IMR-90 (cell line): ENCODE results near the gene CA6. TPM values are rescaled to one million over a fixed set of nuclear protein-coding genes. Genes with fewer than 3 reads are reported as not detected.

Source experiments
- ATAC-seq: fragments of 200-7000 bp; cut with Tn5 transposase; 2 replicates; pipeline ENCODE4 v1.9.1; 2020; ENCODE audit warnings: low read depth, mild to moderate bottlenecking, moderate library complexity
- BruUV-seq: library from RNA; stranded (reverse); fragments of 400-500 nt; replicated peaks from 2 replicates; lab custom pipeline; 2021; lab: Mats Ljungman, UMichigan
- CTCF ChIA-PET: fragments of 300-600 bp; formaldehyde crosslinking; extraction: SDS; loops from one replicate; lab custom pipeline; 2021; ENCODE audit warnings: antibody characterized with exemption; lab: Yijun Ruan, JAX
- POLR2A ChIA-PET: fragments of 300-600 bp; sonication (Branson Sonifier 250); formaldehyde crosslinking; loops from one replicate; lab custom pipeline; 2022; ENCODE audit warnings: antibody characterized with exemption; ENCODE audit not compliant: unreplicated experiment; lab: Charles Lee
- DNase-seq: peaks from one replicate; pipeline ENCODE4 v3.0.0; 2013
- H2AFZ ChIP-seq: replicated peaks from 2 replicates; pipeline ENCODE3; 2013; ENCODE audit warnings: low read length, mild to moderate bottlenecking; ENCODE audit not compliant: poor library complexity
- H2AK5ac ChIP-seq: 2 replicates; pipeline ENCODE4 v1.6.1; 2013; ENCODE audit warnings: low read depth, low read length, inconsistent platforms
- H2AK9ac ChIP-seq: replicated peaks from 2 replicates; pipeline ENCODE3; 2013; ENCODE audit warnings: mild to moderate bottlenecking, low read depth, low read length, moderate library complexity; ENCODE audit not compliant: poor library complexity
- H2BK120ac ChIP-seq: 2 replicates; pipeline ENCODE4 v1.6.1; 2013; ENCODE audit warnings: low read depth, low read length, inconsistent platforms
- H2BK15ac ChIP-seq: 3 replicates; pipeline ENCODE4 v1.6.1; 2013; ENCODE audit warnings: low read depth, low read length, inconsistent platforms
- H2BK20ac ChIP-seq: 2 replicates; pipeline ENCODE4 v1.6.1; 2013; ENCODE audit warnings: low read depth, mild to moderate bottlenecking, inconsistent platforms, low read length, moderate library complexity
- H2BK5ac ChIP-seq: 2 replicates; pipeline ENCODE4 v1.6.1; 2013; ENCODE audit warnings: mild to moderate bottlenecking, low read depth, low read length, inconsistent platforms; ENCODE audit not compliant: poor library complexity, severe bottlenecking
- H3K14ac ChIP-seq: replicated peaks from 2 replicates; pipeline ENCODE4 v1.6.1; 2013; ENCODE audit warnings: low read depth, low read length, inconsistent platforms
- H3K18ac ChIP-seq: 2 replicates; pipeline ENCODE4 v1.6.1; 2013; ENCODE audit warnings: low read depth, low read length, control low read depth
- H3K23ac ChIP-seq: 2 replicates; pipeline ENCODE4 v1.6.1; 2013; ENCODE audit warnings: low read depth, low read length, inconsistent platforms
- H3K27ac ChIP-seq: 2 replicates; pipeline ENCODE4 v1.5.1; 2013; ENCODE audit warnings: mild to moderate bottlenecking, control low read depth, low read length; ENCODE audit not compliant: insufficient read depth
- H3K27me3 ChIP-seq: 2 replicates; pipeline ENCODE4 v1.6.1; 2013; ENCODE audit warnings: low read length; ENCODE audit not compliant: control insufficient read depth, insufficient read depth
- H3K36me3 ChIP-seq: 2 replicates; pipeline ENCODE4 v1.6.1; 2013; ENCODE audit warnings: low read length, mixed read lengths; ENCODE audit not compliant: control insufficient read depth, insufficient read depth
- H3K4ac ChIP-seq: 2 replicates; pipeline ENCODE4 v1.6.1; 2013; ENCODE audit warnings: low read depth, low read length, inconsistent platforms
- H3K4me1 ChIP-seq: 2 replicates; pipeline ENCODE4 v1.6.1; 2013; ENCODE audit warnings: low read length, mixed read lengths; ENCODE audit not compliant: control insufficient read depth, insufficient read depth
- H3K4me2 ChIP-seq: 2 replicates; pipeline ENCODE4 v1.6.1; 2013; ENCODE audit warnings: low read depth, mild to moderate bottlenecking, control low read depth, low read length, moderate library complexity
- H3K4me3 ChIP-seq: 2 replicates; pipeline ENCODE4 v1.5.1; 2013; ENCODE audit warnings: low read depth, mild to moderate bottlenecking, control low read depth, low read length, moderate library complexity; ENCODE audit not compliant: insufficient read depth
- H3K56ac ChIP-seq: 2 replicates; pipeline ENCODE4 v1.6.1; 2013; ENCODE audit warnings: low read length, inconsistent platforms; ENCODE audit not compliant: insufficient read depth; ENCODE audit errors: extremely low read depth
- H3K79me1 ChIP-seq, 2 experiments: 2 replicates each; pipeline ENCODE4 v1.6.1; 2013; ENCODE audit warnings: low read length in 2 of 2, inconsistent platforms in 1 of 2, low read depth in 1 of 2
- H3K9ac ChIP-seq: 2 replicates; pipeline ENCODE4 v1.6.1; 2013; ENCODE audit warnings: low read depth, low read length, control low read depth
- H3K9me1 ChIP-seq: 2 replicates; pipeline ENCODE4 v1.6.1; 2013; ENCODE audit warnings: low read length, inconsistent platforms; ENCODE audit not compliant: insufficient read depth
- H3K9me3 ChIP-seq: 2 replicates; pipeline ENCODE4 v1.6.1; 2013; ENCODE audit warnings: low read length; ENCODE audit not compliant: control insufficient read depth, insufficient read depth
- H4K20me1 ChIP-seq: 2 replicates; pipeline ENCODE4 v1.6.1; 2013; ENCODE audit warnings: low read length, inconsistent platforms; ENCODE audit not compliant: insufficient read depth
- H4K5ac ChIP-seq: 2 replicates; pipeline ENCODE4 v1.6.1; 2013; ENCODE audit warnings: mild to moderate bottlenecking, low read depth, low read length, control low read depth
- H4K8ac ChIP-seq, 2 experiments: 2 replicates each; pipeline ENCODE4 v1.6.1; 2013; ENCODE audit warnings: low read depth in 2 of 2, low read length in 2 of 2, control low read depth in 1 of 2, inconsistent platforms in 1 of 2
- H4K91ac ChIP-seq: 2 replicates; pipeline ENCODE4 v1.6.1; 2013; ENCODE audit warnings: low read depth, low read length, inconsistent platforms; ENCODE audit not compliant: insufficient read depth
- BHLHE40 ChIP-seq: fragments of 150-350 bp; IDR thresholded peaks from 2 replicates; pipeline ENCODE4 v1.6.1; 2016; ENCODE audit warnings: mild to moderate bottlenecking, low read depth, low read length
- CEBPB ChIP-seq: IDR thresholded peaks from 2 replicates; pipeline ENCODE4 v1.6.1; 2012; ENCODE audit warnings: low read depth, low read length, improper control_type of control experiment
- CHD1 ChIP-seq: IDR thresholded peaks from 2 replicates; pipeline ENCODE4 v1.6.1; 2012; ENCODE audit warnings: low read depth, low read length, improper control_type of control experiment
- ELK1 ChIP-seq: fragments of 150-350 bp; IDR thresholded peaks from 2 replicates; pipeline ENCODE4 v1.6.1; 2016; ENCODE audit warnings: low read depth, mild to moderate bottlenecking, low read length, moderate library complexity, borderline replicate concordance
- FOS ChIP-seq: fragments of 150-350 bp; IDR thresholded peaks from 2 replicates; pipeline ENCODE4 v1.6.1; 2016; ENCODE audit warnings: low read depth, low read length
- MAFK ChIP-seq: IDR thresholded peaks from 2 replicates; pipeline ENCODE4 v1.6.1; 2012; ENCODE audit warnings: low read depth, low read length, improper control_type of control experiment
- MAZ ChIP-seq: IDR thresholded peaks from 2 replicates; pipeline ENCODE4 v1.6.1; 2012; ENCODE audit warnings: low read depth, mild to moderate bottlenecking, low read length, improper control_type of control experiment, moderate library complexity, borderline replicate concordance
- MXI1 ChIP-seq: IDR thresholded peaks from 2 replicates; pipeline ENCODE4 v1.6.1; 2012; ENCODE audit warnings: low read depth, mild to moderate bottlenecking, low read length, moderate library complexity, borderline replicate concordance
- NFE2L2 ChIP-seq: fragments of 150-350 bp; IDR thresholded peaks from 2 replicates; pipeline ENCODE4 v1.6.1; 2016; ENCODE audit warnings: low read depth, mild to moderate bottlenecking, low read length
- POLR2A ChIP-seq: IDR thresholded peaks from 2 replicates; pipeline ENCODE4 v1.6.1; 2012; ENCODE audit warnings: mild to moderate bottlenecking, low read depth, low read length
- RAD21 ChIP-seq: IDR thresholded peaks from 2 replicates; pipeline ENCODE4 v1.6.1; 2012; ENCODE audit warnings: low read length, improper control_type of control experiment
- RCOR1 ChIP-seq: IDR thresholded peaks from 2 replicates; pipeline ENCODE4 v1.6.1; 2012; ENCODE audit warnings: mild to moderate bottlenecking, low read length, improper control_type of control experiment; ENCODE audit not compliant: insufficient replicate concordance
- RFX5 ChIP-seq: IDR thresholded peaks from 2 replicates; pipeline ENCODE4 v1.8.0; 2012; ENCODE audit warnings: low read depth, mild to moderate bottlenecking, low read length, moderate library complexity
- SMC3 ChIP-seq: fragments of 150-350 bp; IDR thresholded peaks from 2 replicates; pipeline ENCODE4 v1.6.1; 2016; ENCODE audit warnings: low read depth, mild to moderate bottlenecking, antibody characterized with exemption, low read length, moderate library complexity
- WGBS, 2 experiments: methylation state at CpG; one replicate each; pipeline versions ENCODE4 v1.1.5 to v1.1.7; 2013; ENCODE audit warnings: missing lambda C conversion rate in 2 of 2; ENCODE audit not compliant: insufficient read length in 1 of 2; ENCODE audit errors: extremely low coverage in 2 of 2; 5-methylcytosine and 5-hydroxymethylcytosine counted together
- dilution Hi-C: fragments of 300-500 bp; cut with HindIII; formaldehyde crosslinking; loops from one replicate; pipeline ENCODE4 v1.14.3; 2018; ENCODE audit warnings: low sequenced_read_pairs; ENCODE audit not compliant: unreplicated experiment
- in situ Hi-C: fragments of 300-500 bp; cut with MboI; formaldehyde crosslinking; loops from 3 replicates; pipeline ENCODE4 v1.14.3; 2019; ENCODE audit warnings: low sequenced_read_pairs, inconsistent platforms, mixed read lengths
- intact Hi-C: fragments of 100-400 bp; cut with micrococcal nuclease; formaldehyde crosslinking; loops from 2 replicates; pipeline ENCODE4 v1.10.0; 2022
- polyA plus RNA-seq, 3 experiments: library from polyadenylated mRNA; depleted of rRNA; stranded (reverse); fragments of >200 nt; gene quantifications; 2 replicates each; pipeline ENCODE4 v1.2.3, GENCODE V29; 2012; ENCODE audit warnings: low replicate concordance in 1 of 3
- total RNA-seq: library from RNA; depleted of rRNA; stranded (reverse); fragments of >200 nt; gene quantifications from 2 replicates; pipeline ENCODE4 v1.2.3, GENCODE V29; 2012
- TF ChIP-seq, protein P1 (sequence below): fragments of 150-350 bp; IDR thresholded peaks from 2 replicates; pipeline ENCODE4 v1.6.1; 2017; ENCODE audit warnings: mild to moderate bottlenecking, antibody characterized with exemption, low read length, low read depth
- TF ChIP-seq, protein P2 (sequence below): conservative IDR thresholded peaks from 2 replicates; pipeline ENCODE4 v1.5.1; 2012; ENCODE audit warnings: mild to moderate bottlenecking, low read depth, low read length, improper control_type of control experiment

CA6 gene
- total and polyA plus RNA-seq, 2 of the 4 experiments (the other 2 are of a cell fraction): not detected

- CTCF ChIA-PET: interaction anchor here (0.6 kb wide), 1 partner anchor 16 kb away, joined by 3 read pairs; no protein-coding TSS in a partner anchor
Measured at GRCh38 chr1:9020305-9020704, 74.6 kb downstream of the CA6 start.

More at GRCh38 chr1:9020305-9020704, 74.6 kb downstream of the CA6 start:
- no peak overlapping the region for H4K8ac ChIP-seq
- H3K36me3 ChIP-seq: no peaks in the 10 kb centered on the region
- no peak overlapping the region for H3K4me2 ChIP-seq
- H3K4me1 ChIP-seq: no peaks in the 10 kb centered on the region
- TF ChIP-seq CEBPB (no peak), MXI1 (no peak), ELK1 (no peak), NFE2L2 (no peak), POLR2A (no peak), MAFK (no peak), FOS (no peak), BHLHE40 (no peak), RCOR1 (no peak), SMC3 (no peak), MAZ (no peak), CHD1 (no peak), RAD21 (no peak), RFX5 (no peak)
- TF ChIP-seq, protein P1, sequence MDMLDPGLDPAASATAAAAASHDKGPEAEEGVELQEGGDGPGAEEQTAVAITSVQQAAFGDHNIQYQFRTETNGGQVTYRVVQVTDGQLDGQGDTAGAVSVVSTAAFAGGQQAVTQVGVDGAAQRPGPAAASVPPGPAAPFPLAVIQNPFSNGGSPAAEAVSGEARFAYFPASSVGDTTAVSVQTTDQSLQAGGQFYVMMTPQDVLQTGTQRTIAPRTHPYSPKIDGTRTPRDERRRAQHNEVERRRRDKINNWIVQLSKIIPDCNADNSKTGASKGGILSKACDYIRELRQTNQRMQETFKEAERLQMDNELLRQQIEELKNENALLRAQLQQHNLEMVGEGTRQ: no peak
- TF ChIP-seq, protein P2, sequence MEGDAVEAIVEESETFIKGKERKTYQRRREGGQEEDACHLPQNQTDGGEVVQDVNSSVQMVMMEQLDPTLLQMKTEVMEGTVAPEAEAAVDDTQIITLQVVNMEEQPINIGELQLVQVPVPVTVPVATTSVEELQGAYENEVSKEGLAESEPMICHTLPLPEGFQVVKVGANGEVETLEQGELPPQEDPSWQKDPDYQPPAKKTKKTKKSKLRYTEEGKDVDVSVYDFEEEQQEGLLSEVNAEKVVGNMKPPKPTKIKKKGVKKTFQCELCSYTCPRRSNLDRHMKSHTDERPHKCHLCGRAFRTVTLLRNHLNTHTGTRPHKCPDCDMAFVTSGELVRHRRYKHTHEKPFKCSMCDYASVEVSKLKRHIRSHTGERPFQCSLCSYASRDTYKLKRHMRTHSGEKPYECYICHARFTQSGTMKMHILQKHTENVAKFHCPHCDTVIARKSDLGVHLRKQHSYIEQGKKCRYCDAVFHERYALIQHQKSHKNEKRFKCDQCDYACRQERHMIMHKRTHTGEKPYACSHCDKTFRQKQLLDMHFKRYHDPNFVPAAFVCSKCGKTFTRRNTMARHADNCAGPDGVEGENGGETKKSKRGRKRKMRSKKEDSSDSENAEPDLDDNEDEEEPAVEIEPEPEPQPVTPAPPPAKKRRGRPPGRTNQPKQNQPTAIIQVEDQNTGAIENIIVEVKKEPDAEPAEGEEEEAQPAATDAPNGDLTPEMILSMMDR: no peak
- H3K56ac ChIP-seq: no peak overlapping the region
- no peaks in the 10 kb centered on the region for H3K9me3 ChIP-seq
- no peak overlapping the region for H2AFZ ChIP-seq
- BruUV-seq: no TSS peak
- H4K5ac ChIP-seq: no peak overlapping the region
- no CpG with 5 or more reads among the region's 6 CpGs for WGBS, 2 experiments
- ATAC-seq (no peak), DNase-seq (no peak)
- no peaks in the 10 kb centered on the region for H3K9me1 ChIP-seq
- H3K23ac ChIP-seq: no peak overlapping the region
- peaks cover 16% of the 10 kb centered on the region for H3K27me3 ChIP-seq
- H3K18ac ChIP-seq: no peak overlapping the region
- dilution Hi-C loops (no loop called here), intact Hi-C loops (no loop called here), in situ Hi-C loops (no loop called here)
- no peak overlapping the region for H2AK9ac ChIP-seq
- H2BK120ac ChIP-seq: no peak overlapping the region
- H2BK15ac ChIP-seq: no peak overlapping the region
- no peak overlapping the region for H2BK5ac ChIP-seq
- POLR2A ChIA-PET: no interaction called here
- H3K14ac ChIP-seq: no peak overlapping the region
- no peak overlapping the region for H3K27ac ChIP-seq
- H3K79me1 ChIP-seq: no peaks in the 10 kb centered on the region
- H3K9ac ChIP-seq: no peak overlapping the region
- H2BK20ac ChIP-seq: no peak overlapping the region
- H4K20me1 ChIP-seq: no peaks in the 10 kb centered on the region
- H3K4me3 ChIP-seq: no peak overlapping the region
- H3K4ac ChIP-seq: no peak overlapping the region
- H2AK5ac ChIP-seq: no peak overlapping the region
- no peak overlapping the region for H4K91ac ChIP-seq
